Measurements from ENCODE around the gene TMA16.

Gene TMA16

DNA sequence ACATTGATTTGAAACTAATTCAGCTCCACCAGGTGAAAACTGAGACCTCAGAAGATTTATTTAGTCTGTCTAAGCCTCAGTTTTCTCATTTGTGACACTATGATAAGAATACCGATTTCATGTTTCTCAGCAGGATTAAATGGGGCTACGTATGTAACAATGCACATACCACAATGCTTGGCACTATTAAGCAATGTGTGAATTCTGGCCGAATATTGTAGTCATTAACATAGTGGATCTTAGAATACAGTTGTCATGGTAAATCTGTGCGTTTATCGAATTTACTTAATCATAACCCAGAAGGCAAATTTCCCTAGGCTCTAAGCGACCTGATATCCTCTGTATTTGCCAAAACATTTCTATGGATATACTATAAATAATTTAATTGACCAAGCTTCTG lies 69.1 kb downstream of the TMA16 start:
- DNase-seq (ENCODE audit: low spot score) = no peak

DNA sequence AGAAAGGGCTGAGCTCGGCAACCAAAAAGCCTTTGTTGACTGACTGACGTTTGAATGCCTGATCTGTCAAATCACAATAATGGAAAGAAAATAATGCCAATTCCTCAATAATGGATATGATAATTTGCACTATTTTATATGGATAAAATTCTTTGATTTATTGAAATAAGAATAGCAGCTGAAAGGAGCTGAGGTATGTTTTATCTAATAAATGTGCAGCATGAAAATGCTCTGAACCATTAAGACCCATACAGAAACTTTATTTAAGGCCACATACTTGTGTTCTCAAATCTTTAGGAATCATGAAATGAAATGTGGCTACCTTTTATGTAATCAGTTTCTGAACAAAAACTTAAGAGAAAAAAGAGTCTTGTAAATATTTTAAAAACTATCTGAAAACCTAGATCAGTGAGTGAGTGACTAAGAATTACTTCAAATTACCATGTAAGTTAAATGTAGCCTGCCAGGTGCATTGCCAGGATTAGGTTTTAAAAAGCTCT lies 69.8 kb downstream of the TMA16 start:
- no peak for DNase-seq (ENCODE audit: low spot score)

DNA sequence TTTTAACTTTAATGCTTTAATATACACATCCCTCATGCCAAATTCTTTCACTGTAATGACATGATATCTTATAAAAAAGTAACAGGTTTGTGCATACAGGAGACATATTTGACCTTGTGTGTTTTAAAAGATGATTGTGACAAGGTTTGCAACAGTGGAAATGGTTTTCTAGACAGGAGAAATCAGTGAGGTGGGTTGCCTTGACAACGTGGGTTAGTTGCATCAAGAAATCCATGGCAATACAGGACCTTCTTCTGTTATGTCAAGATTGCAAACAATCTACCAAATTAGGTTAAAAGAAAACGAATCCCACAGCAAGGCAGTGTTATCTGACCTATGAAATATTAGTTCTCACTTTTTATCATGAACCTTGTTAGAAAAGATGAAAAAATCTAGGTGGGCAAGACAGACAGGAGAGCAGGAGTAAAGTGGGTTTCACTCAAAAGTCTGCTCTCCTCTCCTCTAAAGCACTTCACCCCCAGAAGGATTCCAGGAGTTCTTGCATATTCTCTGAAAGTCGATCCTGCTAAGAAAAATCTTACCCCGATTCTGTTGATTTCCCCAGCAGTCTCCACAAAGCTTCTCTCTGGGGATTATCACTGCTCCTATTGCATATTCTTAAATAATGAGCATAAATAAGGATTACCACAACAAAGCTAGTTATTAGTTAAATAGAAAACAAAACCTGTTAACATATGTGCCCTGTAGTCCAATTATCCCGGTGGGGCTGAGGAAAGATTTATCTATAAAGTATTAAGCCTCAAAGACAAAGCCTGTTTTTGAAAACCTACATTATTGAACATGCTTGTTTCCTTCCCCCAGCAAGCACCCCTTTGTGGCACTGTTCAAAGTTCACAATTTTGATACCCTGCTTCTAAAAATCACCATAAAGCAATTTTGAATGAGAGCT lies 71.0 kb downstream of the TMA16 start:
- DNase-seq (ENCODE audit: low spot score) = no peak

DNA sequence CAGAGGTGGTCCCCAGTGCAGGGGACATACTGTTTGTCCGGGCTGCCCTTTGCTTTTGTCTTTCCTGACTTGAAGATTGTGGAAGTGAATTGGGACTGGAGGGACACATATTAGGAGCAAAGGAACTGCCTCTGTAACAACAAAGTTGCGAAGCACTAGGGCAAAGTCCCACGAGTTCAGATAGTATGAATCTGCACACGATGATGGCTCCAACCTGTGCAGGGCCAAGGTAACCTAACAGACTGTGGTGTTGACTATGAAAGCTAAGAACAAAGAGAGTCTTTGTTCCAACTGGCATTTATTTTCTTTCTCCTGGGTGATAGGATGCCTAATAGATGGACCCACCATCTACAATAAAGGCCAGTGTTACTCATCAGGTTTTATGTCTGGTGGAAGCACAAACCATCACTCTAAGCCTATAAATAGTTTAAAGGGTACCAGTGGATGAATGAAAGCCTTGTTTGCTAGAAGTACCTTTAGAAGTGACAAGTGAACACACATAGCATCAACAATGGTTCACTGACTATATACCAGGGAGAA lies 71.8 kb downstream of the TMA16 start:
- no peak for DNase-seq (ENCODE audit: low spot score)

DNA sequence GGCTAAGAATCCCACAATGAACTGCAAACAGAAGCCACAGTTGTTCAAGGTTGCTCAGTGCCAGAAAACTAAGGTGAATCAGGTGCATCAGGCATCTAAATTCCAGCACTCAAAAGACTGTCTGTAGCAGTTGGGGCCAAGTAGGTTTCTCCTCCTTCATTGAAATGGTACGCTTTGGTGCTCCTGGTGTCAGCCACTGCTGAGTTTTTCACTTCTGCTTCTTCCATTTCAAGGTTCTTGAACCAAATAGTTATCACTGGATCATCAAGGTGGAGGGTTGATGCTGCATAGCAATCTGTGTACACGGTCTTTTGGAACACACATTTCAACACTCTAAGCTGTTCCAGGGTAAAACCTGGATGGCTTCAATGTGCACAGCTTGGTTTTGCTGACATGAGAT lies 74.4 kb downstream of the TMA16 start:
- no peak for DNase-seq (ENCODE audit: low spot score)

All from AG08395 (cell line).